AG09309 (cell line): Measurements from ENCODE around the gene ZFP14.

ENCODE experiments used
- DNase-seq: peaks from one replicate; pipeline ENCODE4 v3.0.0-alpha.2; 2010; ENCODE audit warnings: low read depth
- H3K4me3 ChIP-seq: 2 replicates; pipeline ENCODE4 v1.5.1; 2011; ENCODE audit warnings: mild to moderate bottlenecking, low read depth, low read length, moderate library complexity; ENCODE audit not compliant: control insufficient read depth
- TF ChIP-seq, protein P1 (sequence below): IDR thresholded peaks from 2 replicates; pipeline ENCODE4 v1.5.1; 2011; ENCODE audit warnings: mild to moderate bottlenecking, low read depth, low read length, inconsistent platforms; ENCODE audit not compliant: insufficient read depth, control insufficient read depth; ENCODE audit errors: missing control alignments

Gene ZFP14

GRCh38 chr19:36378625-36379509 lies at the start of gene ZFP14:
TSS of gene ZFP14 (minus strand) at chr19:36379201. CDS start at chr19:36367892, 11,309 bp downstream.
- DNase-seq = peak; percentile 67
- H3K4me3 ChIP-seq = peak within 1 kb of the TSS; percentile 80
- TF ChIP-seq, protein P1, sequence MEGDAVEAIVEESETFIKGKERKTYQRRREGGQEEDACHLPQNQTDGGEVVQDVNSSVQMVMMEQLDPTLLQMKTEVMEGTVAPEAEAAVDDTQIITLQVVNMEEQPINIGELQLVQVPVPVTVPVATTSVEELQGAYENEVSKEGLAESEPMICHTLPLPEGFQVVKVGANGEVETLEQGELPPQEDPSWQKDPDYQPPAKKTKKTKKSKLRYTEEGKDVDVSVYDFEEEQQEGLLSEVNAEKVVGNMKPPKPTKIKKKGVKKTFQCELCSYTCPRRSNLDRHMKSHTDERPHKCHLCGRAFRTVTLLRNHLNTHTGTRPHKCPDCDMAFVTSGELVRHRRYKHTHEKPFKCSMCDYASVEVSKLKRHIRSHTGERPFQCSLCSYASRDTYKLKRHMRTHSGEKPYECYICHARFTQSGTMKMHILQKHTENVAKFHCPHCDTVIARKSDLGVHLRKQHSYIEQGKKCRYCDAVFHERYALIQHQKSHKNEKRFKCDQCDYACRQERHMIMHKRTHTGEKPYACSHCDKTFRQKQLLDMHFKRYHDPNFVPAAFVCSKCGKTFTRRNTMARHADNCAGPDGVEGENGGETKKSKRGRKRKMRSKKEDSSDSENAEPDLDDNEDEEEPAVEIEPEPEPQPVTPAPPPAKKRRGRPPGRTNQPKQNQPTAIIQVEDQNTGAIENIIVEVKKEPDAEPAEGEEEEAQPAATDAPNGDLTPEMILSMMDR = peak; percentile 38

DNA sequence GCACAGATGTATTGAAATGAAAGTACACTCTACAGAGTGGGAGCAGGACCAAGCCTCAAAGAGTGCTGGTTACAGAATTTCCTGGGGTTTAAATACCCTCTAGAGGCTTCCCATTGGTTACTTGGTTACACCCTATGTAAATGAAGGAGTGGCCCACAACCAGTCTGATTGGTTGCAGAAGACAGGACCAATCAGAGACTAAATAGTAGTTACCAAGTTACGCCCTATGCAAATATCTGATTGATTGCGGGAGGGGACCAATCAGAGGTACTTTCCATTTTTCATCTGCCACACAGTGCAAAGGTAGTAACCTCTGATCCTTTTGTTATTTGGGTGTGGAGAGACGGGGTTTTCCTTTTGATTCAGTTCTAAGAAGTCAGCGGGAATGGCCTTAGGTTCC lies 44.9 kb upstream of the ZFP14 start:
- H3K4me3 ChIP-seq = no peak overlapping the region
- no peak for DNase-seq
- TF ChIP-seq, protein P1 = no peak

DNA sequence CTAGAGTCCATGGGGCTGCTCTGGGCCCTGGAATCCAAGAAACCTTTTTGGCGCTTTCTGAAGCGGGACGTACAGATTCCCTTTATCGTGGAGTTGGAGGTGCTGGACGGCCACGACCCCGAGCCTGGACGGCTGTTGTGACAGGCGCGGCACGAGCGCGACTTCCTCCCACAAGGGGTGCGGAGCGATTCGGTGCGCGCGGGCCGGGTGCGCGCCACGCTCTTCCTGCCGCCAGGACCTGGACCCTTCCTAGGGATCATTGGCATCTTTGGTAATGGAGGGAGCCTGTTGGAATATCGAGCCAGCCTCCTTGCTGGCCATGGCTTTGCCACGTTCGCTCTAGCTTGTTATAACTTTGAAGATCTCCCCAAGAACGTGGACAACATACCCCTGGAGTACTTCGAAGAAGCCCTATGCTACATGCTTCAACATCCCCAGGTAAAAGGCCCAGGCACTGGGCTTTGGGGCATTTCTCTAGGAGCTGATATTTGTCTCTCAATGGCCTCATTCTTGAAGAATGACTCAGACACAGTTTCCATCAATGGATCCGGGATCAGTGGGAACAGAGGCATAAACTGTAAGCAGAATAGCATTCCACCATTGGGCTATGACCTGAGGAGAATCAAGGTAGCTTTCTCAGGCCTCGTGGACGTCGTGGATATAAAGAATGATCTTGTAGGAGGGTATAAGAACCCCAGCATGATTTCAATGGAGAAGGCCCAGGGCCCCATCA lies 42.9 kb upstream of the ZFP14 start:
- TF ChIP-seq, protein P1 = no peak

DNA sequence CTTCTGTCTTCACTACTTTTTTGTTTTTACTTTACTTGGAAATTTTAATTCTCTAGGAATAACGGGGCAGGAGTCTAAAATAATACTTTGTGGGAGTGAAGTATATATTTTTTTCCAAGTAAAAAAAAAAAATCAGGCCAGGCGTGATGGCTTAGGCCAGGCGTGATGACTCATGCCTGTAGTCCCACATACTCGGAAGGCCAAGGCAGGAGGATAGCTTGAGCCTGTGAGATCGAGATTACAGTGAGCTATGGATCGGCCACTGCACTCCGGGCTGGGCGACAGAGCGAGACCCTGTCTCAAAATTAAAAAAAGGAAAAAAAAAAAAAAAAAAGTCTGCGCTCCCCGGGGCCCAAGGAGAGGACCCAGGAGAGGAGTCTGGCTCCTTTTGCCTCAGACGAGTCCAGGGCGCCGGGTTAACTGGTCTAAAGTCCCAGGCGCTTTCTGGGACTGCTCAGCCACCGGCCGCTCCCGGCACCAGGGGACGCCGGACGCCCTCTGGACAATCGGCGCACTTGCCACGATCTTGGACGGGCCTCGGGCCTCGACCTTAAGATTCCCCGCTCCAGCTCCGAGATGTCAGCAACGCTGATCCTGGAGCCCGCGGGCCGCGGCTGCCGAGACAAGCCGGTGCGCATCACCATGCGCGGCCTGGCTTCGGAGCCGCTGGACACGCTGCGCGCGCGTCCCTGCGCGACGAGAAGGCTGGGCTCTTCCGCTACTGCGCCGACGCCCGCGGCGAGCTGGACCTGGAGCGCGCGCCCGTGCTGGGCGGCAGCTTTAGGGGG lies 42.2 kb upstream of the ZFP14 start:
- TF ChIP-seq, protein P1 = peak; percentile 6
- H3K4me3 ChIP-seq = peak overlapping the region; percentile 50
- DNase-seq = no peak

More for the DNA sequence above, 42.9 kb upstream of the ZFP14 start:
- H3K4me3 ChIP-seq = peak overlapping the region; percentile 50
- DNase-seq = no peak

GRCh38 chr19:36418287-36419001 lies 39.4 kb upstream of the ZFP14 start, which contains the start of gene ZFP82:
TSS of gene ZFP82 (minus strand) at chr19:36418644. CDS start at chr19:36409789, 8,855 bp downstream.
- peak within 1 kb of the TSS; percentile 75 for H3K4me3 ChIP-seq
- peak; percentile 32 for DNase-seq
- TF ChIP-seq, protein P1 = no peak
